HG03378 (cell line): ENCODE data around the gene THBS4.
"Not testable (repeated sequence)": the region's sequence is repeated elsewhere in the genome, so short reads cannot be mapped to it uniquely, and the experiment has no call there.

Experiments
- ATAC-seq: cut with Tn5 transposase; IDR thresholded peaks from one replicate; pipeline ENCODE4 v1.9.1; 2021; ENCODE audit warnings: mild to moderate bottlenecking, moderate library complexity; ENCODE audit not compliant: unreplicated experiment

The THBS4 gene

DNA sequence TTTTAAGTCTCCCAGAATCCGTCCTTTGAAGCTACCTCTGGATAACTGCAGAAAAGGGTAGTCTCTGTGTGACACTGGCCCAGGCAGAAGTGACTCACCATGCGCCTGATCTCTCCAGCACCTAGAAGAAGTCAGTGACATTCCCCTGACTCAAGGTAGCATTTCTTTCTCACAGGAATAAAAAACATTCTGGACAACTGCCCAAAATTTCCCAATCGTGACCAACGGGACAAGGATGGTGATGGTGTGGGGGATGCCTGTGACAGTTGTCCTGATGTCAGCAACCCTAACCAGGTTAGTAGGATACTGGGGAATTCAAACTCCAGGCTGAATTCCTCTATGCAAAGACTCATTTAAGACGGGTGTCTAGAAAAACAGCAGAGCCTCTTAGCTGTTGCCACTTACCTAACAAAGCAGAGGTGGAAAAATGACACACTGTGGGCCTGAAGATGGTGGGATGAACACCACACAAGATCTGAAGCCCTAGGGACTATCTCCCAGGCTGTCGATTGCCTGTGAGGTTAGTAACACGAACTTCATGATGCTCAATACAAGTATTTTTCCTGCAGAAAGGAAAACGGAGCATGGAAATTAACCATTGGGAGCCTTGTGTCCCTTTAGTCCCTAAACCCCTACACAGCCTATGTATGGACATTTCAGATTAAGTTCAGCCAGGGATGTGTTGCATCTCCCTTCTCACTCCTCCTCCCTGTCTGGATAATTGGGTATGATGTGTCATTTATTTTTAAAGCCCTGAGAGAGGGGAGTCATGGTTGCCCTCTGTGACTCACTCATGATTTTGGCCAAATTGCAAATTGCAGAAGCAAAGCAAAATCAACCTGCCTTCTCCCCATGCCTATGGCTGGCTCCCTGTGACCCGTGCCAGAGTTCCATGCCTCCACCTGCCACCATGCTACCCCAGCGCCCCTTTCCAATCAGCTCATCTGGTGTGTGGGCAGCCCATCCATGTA, 37.2 kb downstream of the THBS4 start:
- ATAC-seq, result no peak

DNA sequence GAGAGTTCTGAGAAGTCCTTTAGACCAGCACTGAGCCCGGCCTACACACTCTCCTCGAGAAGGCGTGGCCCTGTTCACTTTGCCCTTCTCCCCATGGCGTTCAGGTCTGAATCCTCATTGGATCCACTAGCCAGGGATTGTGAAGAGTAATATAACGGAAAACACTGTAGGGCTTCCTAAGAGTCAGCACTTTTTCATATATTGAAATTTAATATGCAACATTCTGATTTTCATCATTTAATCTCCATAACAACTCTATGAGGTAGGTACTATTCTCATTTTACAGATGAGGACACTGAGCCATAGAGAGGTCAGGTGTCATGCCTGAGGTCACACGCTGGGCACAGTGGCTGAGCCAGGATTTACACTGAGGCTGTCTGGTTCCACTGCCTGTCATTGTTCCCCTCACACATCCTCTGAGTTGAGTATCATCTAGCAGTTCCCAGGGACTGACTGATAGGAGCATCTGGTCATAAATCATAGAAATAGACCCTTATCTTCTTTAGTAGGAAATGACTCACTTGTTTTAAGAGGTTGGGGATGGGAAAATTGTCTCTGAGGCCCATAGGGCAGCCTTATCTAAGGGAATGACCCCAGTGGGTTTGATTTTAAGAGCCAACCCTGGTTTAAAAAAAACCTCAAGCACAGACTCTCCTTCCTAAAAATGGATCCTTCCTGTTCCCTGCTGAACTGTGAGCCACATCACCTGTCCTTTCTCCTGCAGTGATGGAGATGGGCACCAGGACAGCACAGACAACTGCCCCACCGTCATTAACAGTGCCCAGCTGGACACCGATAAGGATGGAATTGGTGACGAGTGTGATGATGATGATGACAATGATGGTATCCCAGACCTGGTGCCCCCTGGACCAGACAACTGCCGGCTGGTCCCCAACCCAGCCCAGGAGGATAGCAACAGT, 41.2 kb downstream of the THBS4 start:
- no peak for ATAC-seq

DNA sequence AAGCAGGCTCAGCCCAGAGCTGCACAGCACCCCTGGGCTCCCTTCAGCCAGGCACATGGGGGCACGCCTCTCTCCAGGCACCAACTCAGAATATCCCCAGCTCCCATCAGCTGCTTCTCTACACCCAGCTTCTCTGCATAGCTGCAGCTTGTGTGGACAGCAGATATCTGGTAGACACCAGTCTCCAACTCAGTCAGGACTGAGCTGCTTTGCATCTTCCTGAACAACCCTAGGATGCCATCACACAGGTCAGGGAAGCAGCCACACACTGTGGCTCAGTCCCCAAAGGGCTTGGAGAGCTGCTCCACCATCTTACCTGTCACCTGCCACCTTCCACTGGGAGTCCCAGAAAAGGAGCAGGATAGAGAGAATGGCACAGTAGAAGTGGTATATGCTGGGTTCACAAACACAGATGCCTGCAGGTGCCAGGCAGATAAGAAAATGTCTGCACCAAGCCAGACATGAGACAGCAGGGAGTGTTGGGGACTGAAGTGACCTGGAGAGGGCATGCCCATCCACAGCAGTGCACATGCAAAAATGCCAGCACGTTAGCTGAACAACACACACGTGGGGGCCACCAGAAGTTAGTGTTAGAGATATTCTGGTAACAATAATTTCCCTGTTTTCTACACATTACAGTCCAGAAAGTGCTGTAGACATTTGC, 42.0 kb downstream of the THBS4 start:
- no peak for ATAC-seq

DNA sequence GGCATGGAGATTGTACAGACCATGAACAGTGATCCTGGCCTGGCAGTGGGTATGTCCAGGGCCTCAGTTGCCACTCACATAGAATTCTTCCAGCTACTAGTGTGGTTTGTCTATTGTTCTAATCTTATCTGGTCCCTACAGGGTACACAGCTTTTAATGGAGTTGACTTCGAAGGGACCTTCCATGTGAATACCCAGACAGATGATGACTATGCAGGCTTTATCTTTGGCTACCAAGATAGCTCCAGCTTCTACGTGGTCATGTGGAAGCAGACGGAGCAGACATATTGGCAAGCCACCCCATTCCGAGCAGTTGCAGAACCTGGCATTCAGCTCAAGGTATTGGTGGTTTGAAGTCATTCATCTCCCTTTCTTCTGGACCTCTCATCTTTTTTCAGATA, 43.8 kb downstream of the THBS4 start:
- no peak for ATAC-seq

DNA sequence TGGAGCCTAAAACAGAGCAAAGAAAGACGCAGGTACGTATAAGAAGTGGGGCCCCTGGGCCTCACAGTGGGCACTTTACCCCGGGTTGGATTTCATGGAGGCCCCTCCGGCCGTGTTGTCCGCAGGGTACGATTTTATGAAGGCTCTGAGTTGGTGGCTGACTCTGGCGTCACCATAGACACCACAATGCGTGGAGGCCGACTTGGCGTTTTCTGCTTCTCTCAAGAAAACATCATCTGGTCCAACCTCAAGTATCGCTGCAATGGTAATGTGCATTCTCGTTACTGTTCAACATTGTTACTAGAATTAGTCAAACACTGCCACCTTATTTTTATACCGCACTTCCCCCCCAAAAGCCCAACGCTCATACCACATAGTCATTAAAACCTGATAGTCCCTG, 47.1 kb downstream of the THBS4 start:
- ATAC-seq, result no peak

DNA sequence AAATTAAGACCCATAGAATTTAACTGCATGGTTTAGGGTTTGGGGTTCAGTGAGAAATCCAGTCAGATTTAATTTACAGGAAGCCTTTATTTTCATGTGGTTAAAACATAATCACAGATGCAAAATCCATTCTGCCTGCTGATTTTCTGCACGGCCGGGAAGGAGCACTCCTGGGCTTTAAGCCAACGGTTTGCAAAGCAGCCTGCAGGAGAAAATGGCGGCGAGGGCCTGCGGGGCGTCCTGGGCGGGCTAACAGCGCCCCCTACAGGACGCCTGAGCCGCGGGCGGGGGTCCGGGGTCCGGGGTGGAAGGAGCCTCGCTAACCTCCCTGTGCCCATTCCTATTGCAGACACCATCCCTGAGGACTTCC, 47.6 kb downstream of the THBS4 start:
- no peak for ATAC-seq

DNA sequence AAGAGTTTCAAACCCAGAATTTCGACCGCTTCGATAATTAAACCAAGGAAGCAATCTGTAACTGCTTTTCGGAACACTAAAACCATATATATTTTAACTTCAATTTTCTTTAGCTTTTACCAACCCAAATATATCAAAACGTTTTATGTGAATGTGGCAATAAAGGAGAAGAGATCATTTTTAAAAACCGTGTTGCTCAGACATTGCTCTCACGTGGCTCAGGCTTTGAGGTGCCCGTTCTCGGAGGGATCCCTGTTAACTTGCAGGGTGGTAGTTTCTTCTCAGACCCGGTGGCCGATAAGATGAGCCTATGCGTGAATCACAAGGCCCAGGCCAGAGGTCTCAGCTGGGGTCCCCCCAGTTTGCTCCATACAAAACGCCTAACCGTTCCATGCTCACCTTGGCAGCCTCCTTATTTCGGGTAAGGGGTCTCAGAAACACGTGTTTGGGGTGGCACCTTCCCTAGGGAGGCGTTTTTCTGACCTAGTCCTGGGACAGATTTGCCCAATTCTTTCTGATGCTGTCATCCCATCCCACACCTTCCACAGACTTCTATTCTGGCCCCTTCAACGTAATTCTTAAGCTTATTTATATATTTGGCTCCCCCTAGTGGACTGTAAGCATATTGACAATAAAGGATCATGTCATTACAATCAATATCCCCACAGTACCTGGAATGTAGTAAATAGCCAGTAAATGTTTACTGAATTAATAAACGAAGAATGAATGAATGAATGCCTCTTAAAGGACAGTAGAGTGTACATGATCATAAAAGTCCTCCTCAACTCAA, 48.1 kb downstream of the THBS4 start:
- ATAC-seq, result no peak

DNA sequence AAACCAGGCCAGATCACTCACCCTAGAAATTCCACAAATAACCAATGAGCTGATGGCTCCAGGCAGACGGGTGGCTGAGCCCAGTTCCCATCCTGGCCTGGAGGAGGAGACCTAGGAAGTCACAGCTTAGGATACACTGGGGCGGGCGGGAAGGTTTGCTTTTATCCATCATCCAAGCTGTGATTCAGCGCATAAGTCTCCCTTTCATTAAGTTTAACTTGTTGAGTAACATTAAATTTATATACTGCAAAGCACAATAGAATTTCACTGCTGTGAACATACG, 55.7 kb downstream of the THBS4 start:
- ATAC-seq, result no peak

DNA sequence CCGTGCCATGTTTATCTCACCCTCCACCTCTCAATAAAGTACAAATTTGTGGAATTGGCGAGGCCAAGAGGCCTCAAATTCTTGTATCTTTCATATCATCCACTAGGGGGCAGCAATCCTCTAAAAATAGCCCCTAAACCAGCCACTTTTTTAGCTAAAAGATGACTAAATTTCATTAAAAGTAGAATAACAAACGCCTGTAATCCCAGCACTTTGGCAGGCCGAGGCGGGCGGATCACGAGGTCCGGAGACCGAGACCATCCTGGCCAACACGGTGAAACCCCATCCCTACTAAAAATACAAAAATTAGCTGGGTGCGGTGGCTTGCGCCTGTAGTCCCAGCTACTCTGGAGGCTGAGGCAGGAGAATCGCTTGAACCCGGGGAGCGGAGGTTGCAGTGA, 56.6 kb downstream of the THBS4 start:
- not testable (repeated sequence) for ATAC-seq

DNA sequence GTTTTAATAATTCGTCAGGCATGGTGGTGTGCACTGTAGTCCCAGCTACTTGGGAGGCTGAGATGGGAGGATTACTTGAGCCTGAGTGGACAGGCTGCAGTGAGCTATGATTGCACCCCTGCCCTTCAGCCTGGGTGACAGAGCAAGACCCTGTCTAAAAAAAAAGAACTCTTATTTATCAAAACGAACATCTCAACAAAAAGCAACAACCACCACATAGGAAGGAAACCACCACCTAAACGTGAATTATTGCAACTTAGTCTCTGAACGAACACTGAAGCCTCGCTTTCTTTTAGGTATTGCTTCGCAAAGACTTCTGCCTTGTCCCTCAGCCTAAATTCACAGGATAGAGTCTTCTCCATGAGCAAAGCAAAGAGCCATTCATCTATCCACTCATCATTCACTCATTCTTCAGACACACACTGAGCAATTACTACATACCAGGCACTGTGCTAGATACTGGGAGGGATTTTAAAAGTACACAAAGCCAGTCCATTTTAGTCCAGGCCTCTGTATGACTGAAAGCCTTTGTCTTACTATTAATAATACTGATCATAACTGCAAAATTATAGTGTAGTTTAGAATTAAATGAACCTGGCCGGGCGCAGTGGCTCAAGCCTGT, 57.4 kb downstream of the THBS4 start:
- no peak for ATAC-seq

DNA sequence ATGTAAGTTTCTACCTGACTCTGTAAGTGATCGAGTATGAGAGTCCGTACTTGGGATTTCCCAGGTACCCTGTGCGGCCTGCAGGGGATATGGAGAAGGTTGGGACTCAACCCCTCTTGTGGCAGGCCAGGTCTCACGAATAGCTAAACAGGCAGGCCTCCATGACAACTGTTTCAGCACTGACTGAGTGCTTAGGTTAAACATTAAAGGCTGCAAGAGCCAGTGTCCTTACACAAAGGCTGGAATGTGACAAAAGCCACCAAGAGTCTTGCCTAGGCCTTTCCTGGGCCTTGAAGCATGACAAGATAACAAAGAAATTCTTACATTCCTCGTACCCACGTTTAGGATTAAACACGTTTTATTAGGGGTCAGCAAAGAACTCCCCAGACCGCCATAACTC, 58.6 kb downstream of the THBS4 start:
- no peak for ATAC-seq

DNA sequence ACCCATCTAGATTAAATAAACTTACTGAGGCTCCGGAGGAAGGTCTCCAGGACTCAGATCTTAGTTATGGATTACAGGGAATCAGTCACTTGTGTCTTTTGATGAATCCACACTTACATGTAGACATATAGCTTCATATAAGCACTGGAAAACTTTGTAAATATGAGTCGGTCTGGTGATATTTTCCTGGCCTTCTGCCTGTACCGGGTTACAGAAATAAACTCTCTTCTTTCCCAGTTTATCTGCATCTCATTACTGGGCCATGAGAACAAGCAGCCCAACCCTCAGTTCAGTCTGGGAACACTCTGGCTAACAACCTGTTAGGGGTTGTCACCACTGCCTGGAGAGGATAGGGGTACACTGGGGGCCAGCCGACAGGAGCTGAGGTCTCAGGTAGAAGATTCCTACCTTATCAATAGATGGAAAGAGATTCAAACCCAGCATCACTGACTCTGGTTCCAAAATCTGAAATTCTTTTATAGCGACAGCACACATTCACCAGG, 59.1 kb downstream of the THBS4 start:
- ATAC-seq, result no peak

DNA sequence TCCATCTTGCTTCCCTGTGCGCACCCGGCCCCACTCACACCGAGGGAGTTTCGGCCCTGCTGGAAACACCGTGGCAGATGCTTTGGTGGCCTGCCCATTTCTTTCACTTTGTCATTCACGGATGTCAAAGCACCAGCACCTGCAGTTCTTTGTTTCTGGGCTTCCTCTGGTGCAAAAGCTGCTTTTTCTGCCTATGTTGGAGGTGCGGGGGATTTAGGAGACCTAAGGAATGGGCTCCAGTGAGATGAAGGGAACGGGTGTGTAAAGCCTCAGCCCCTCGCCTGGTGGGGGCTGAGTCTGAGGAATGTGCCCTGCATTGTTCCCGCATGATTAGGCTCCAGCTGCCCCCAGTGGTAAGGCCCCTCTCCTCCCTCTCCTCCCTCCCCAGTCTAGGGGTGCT, 62.3 kb downstream of the THBS4 start:
- ATAC-seq, result no peak

DNA sequence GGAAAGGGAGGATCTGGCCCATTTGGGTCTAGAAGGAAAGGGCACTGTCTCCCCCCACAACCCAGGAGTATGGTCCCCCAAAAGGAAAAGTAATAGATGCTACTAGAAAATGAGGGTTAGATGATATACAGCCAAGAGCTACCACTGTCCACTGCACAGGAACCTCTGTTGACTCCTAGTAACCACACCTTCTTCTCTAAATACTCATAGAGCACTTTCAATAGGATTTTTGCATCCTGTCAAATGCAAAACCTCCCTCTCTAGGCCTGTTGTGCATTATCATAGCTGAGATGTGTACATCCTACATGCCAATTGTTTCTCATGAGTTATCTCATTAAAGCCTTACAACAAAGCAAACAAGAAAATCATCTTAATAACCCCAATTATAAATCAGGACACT, 66.8 kb downstream of the THBS4 start:
- ATAC-seq, result no peak

DNA sequence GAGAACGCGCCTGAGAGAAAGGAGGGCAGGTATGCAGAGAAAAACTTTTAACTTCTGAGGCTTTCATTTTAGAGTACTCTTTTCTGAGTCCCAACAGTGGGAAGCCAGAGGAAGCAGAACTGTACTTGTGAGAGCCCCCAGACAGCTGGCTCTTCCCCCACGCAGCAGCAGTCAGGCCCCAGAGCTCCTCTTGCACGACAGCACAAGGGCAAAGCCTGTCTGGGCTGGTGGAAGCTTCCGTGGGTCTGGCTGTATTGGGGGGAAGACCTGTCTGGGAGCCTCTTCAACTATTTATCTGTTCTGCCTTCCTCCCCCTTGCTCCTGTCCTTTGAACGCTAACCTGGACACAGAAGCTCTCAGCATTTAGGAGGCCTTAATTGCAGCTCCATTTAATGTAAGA, 68.2 kb downstream of the THBS4 start:
- ATAC-seq, result no peak

DNA sequence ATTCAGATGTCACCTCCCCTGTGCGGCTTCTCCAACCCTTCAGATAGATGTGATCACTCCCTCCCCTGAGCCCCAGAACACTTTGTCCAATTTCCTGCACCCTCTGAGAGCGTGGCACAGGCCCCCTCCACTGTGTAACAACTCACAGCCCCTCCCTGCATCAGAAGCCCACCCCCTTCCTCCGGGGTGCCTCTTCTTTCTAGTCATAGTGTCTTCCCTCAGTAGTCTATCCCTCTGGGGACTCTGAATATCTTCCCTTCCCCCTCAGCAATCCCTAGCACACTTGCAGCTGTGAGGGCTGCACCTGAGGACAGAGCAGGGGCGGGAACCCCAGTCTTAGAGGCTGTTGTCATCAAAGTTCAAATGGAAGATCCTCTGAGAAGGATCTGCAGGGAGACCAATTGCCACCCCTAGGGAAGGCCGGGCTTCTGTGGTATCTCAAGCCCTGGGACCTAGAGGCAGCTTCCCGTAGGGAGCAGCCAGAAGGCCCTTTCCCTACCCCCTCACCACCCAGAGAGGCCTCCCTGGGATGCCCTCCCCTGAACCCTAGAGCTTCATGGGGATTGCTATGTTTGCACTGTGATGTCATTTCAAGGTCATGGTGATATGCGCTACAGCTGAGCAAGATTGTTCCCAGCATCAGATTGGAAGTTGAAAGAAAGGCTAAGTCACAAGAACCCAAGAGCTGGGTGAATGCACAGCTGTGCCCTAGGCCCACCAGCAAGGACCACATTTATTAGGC, 70.7 kb downstream of the THBS4 start:
- ATAC-seq, result no peak

DNA sequence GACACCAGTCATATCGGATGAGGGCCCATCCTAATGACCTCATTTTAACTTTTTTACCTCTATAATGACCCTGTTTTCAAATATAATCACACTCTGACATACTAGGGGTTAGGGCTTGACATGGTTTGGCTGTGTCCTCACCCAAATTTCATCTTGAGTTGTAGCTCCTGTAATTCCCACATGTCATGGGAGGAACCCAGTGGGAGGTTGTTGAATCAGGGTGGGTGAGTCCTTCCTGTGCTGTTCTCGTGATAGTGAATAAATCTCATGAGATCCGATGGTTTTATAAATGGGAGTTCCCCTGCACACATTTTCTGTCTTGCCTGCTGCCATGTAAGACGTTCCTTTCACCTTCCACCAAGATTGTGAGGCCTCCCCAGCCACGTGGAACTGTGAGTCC, 71.8 kb downstream of the THBS4 start:
- no peak for ATAC-seq

DNA sequence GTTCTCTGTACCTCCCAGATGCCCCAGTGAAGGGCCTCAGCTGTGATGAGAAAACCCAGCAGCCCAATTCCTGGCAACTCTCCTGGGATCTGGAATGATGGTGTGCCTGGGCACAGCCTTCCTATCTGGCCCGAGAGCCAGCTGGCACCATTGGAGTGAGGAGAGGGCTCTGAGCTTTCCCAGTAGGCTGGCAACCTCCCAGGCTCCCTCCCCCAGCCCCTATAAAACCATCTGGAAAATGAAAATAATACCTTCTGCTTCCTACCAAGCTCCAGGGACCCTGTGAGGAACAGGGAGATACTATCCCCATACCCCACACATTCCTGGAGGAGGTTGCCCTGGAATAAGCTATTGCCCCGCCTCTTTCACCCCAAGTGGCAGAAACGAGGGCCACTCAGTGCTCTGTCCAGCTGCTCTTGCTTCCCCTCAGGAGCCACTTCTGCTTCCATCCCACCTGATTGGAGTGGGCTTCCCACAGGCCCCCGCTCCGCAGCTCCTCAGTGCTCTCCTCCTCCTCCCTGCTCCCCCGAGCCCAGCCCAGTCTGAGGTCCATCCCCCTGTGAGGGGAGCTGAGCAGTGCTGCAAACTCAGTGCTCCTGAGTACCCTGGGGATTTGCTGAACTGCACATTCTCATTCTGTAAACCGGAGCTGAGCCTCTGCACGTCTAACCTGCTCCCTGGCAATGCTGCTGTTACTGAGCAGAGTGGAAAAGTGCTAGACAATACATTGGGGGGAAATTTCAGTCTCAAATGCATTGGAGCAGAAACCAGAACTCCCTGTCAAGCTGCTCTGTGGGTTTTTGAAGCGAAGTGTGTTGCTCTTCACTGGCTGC, 74.7 kb downstream of the THBS4 start:
- ATAC-seq, result no peak
